HAP-1 (cell line): ENCODE measurements around the gene ZNF79.

Experiments
- DNase-seq, 2 experiments: peaks; one replicate each; pipeline ENCODE4 v3.0.0-alpha.2; 2016 to 2020; ENCODE audit warnings: low spot score in 2 of 2
- H3K27me3 ChIP-seq: fragments of 250-450 bp; sonication (Bioruptor Pico); 2 replicates; pipeline ENCODE4 v1.5.1; 2020; ENCODE audit warnings: low read depth, mild to moderate bottlenecking, moderate library complexity
- H3K36me3 ChIP-seq: fragments of 250-450 bp; sonication (Bioruptor Pico); replicated peaks from 2 replicates; pipeline ENCODE4 v1.5.1; 2020; ENCODE audit warnings: mild to moderate bottlenecking
- H3K4me1 ChIP-seq: fragments of 250-450 bp; sonication (Bioruptor Pico); 2 replicates; pipeline ENCODE4 v1.5.1; 2020; ENCODE audit warnings: mild to moderate bottlenecking
- H3K4me3 ChIP-seq: fragments of 250-450 bp; sonication (Bioruptor Pico); 2 replicates; pipeline ENCODE4 v1.5.1; 2020; ENCODE audit warnings: mild to moderate bottlenecking, moderate library complexity
- H3K9me3 ChIP-seq: fragments of 250-450 bp; sonication (Bioruptor Pico); 2 replicates; pipeline ENCODE4 v1.5.1; 2020; ENCODE audit warnings: mild to moderate bottlenecking, moderate library complexity
- in situ Hi-C: fragments of 300-500 bp; cut with MboI; formaldehyde crosslinking; loops from 3 replicates; pipeline ENCODE4 v1.14.3; 2020; ENCODE audit warnings: low sequenced_read_pairs, inconsistent platforms, mixed read lengths

ZNF79 gene

GRCh38 chr9:127423934-127424675, at the start of gene ZNF79:
TSS of gene ZNF79 (plus strand) at chr9:127424382. CDS start at chr9:127424788, 406 bp downstream.
- H3K4me1 ChIP-seq: peaks cover 2% of the 10 kb centered on the region
- H3K27me3 ChIP-seq: no peaks in the 10 kb centered on the region
- peaks cover 11% of the 10 kb centered on the region for H3K36me3 ChIP-seq
- DNase-seq: peak; percentile 91 to 94
- in situ Hi-C loops: no loop called here
- H3K9me3 ChIP-seq: no peaks in the 10 kb centered on the region
- H3K4me3 ChIP-seq: peak within 1 kb of the TSS; percentile 92

DNA sequence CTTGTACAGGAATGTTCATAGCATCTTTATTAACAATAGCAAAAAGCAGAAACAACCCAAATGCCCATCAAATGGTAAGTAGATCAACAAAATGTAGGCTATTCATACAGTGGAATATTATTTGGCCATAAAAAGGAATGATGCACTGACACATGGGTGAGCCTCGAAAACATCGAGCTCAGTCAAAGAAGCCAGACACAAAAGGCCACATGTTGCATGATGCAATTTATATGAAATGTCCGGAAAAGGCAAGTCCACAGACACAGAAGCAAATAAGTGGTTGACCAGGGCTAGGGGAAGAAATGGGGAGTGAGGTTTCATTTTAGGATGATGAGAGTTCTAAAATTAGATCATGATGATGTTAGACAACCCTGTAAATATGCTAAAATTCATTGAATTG, 43.7 kb upstream of the ZNF79 start:
- Histone ChIP-seq H3K36me3 (no peaks in the 10 kb centered on the region), H3K4me3 (no peak overlapping the region), H3K27me3 (no peaks in the 10 kb centered on the region), H3K4me1 (no peaks in the 10 kb centered on the region), H3K9me3 (0 out of 2 replicates have a peak, but pooled peaks cover 3% of the 10 kb centered on the region)
- in situ Hi-C loops: no loop called here
- no peak for DNase-seq

DNA sequence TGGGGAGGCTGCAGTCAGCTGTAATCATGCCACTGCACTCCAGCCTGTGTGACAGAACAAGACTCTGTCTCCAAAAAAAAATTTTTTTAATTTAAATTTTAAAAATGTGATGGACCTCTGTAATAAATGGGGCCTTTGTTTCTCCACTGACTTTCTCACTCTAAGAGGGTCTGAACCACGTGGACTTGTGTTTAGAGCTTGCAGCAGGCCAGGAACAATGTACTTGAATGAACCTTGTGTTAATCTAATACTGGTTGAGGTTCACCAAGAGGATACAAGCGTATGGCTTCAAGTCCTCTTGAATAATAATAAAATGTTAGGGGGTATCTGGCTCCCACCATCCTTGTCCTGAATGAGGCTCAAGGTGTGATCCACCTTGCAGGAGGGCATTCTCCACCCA, 41.6 kb upstream of the ZNF79 start:
- no peak for DNase-seq
- Histone ChIP-seq H3K36me3 (no peaks in the 10 kb centered on the region), H3K4me3 (no peak overlapping the region), H3K27me3 (no peaks in the 10 kb centered on the region), H3K9me3 (0 out of 2 replicates have a peak, but pooled peaks cover 3% of the 10 kb centered on the region), H3K4me1 (no peaks in the 10 kb centered on the region)
- in situ Hi-C loops: no loop called here

DNA sequence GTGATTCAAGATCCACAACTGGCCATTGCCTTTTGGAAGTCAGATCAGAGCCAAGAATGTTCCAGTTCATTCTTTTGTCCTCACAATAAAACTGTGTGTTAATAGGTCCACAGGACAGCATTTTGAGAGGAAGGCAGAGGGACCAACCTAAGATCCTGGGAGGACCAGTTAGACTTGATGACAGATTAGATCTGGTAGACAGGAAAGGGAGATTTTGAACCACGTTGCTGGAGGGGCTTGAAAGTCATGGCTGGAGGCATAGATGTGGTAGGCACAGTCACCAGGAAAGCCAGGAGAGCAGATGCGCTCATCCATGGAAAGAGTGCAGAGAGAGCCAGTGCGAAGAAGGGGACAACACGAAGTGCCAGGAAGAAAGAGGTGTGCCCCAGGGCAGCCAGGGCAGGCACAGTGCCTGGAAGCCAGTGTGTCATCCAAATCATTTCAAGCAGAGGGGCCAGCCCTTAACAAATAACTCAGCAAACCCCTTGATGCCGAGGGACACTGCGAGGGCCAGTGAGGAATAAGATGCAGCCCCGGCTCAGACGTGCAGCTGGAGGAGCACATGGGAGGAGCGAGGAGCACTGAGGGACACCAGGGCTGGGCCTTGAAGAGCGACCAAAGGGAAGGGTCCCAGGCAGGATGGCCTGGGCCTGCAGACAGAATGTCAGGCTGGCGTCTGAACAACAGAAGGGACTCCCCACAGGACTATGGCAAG, 40.0 kb upstream of the ZNF79 start:
- Histone ChIP-seq H3K36me3 (no peaks in the 10 kb centered on the region), H3K9me3 (0 out of 2 replicates have a peak, but pooled peaks cover 3% of the 10 kb centered on the region), H3K27me3 (no peaks in the 10 kb centered on the region), H3K4me1 (peaks cover 12% of the 10 kb centered on the region), H3K4me3 (no peak overlapping the region)
- DNase-seq: no peak
- in situ Hi-C loops: no loop called here

DNA sequence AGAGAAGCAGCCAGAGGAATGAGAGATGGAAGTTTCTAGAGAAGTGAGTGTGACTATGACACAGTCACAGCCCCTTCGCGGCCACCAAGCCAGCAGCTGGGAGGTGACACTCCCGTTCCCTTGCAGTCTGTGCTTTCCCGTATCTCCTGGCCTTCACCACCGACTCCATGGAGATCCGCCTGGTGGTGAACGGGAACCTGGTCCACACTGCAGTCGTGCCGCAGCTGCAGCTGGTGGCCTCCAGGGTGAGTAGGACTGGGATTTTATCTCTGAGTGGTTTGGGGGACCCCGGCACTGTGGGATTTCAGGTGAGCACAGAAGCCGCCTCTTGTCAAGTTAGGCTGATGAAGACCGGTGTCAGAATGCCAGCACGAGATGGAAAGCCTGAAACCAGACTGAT, 39.3 kb upstream of the ZNF79 start:
- in situ Hi-C loops: no loop called here
- no peak for DNase-seq
- H3K36me3 ChIP-seq: no peaks in the 10 kb centered on the region
- H3K27me3 ChIP-seq: no peaks in the 10 kb centered on the region
- H3K4me3 ChIP-seq: no peak overlapping the region
- H3K9me3 ChIP-seq: 0 out of 2 replicates have a peak, but pooled peaks cover 3% of the 10 kb centered on the region
- H3K4me1 ChIP-seq: peaks cover 15% of the 10 kb centered on the region

- Histone ChIP-seq H3K9me3 (no peaks in the 10 kb centered on the region), H3K4me1 (peaks cover 15% of the 10 kb centered on the region), H3K36me3 (no peaks in the 10 kb centered on the region), H3K4me3 (no peak overlapping the region), H3K27me3 (no peaks in the 10 kb centered on the region)
- in situ Hi-C loops: no loop called here
- no peak for DNase-seq
Measured at GRCh38 chr9:127386249-127386648, 37.9 kb upstream of the ZNF79 start.

DNA sequence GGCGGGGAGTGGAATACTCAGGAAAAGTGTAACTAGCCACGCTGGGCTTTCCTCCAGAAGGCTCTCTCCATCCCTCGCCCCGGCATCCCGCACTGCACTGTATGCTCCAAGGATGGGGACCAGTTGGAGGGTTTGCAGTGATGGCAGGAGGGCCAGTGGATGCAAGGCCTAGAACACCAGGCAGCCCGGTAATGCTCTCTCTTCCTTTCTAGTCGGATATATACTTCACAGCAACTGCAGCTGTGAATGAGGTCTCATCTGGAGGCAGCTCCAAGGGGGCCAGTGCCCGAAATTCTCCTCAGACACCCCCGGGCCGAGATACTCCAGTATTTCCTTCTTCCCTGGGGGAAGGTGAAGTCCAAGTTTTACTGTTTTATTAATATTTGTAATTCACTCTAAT, 37.2 kb upstream of the ZNF79 start:
- Histone ChIP-seq H3K4me1 (peaks cover 15% of the 10 kb centered on the region), H3K27me3 (no peaks in the 10 kb centered on the region), H3K4me3 (no peak overlapping the region), H3K36me3 (no peaks in the 10 kb centered on the region), H3K9me3 (no peaks in the 10 kb centered on the region)
- no peak for DNase-seq
- in situ Hi-C loops: no loop called here

- no peaks in the 10 kb centered on the region for H3K9me3 ChIP-seq
- no peaks in the 10 kb centered on the region for H3K36me3 ChIP-seq
- no peaks in the 10 kb centered on the region for H3K27me3 ChIP-seq
- in situ Hi-C loops: no loop called here
- H3K4me1 ChIP-seq: peaks cover 15% of the 10 kb centered on the region
- no peak overlapping the region for H3K4me3 ChIP-seq
- DNase-seq: peak; percentile 79 to 90
Measured at GRCh38 chr9:127388037-127388855, 35.9 kb upstream of the ZNF79 start.

DNA sequence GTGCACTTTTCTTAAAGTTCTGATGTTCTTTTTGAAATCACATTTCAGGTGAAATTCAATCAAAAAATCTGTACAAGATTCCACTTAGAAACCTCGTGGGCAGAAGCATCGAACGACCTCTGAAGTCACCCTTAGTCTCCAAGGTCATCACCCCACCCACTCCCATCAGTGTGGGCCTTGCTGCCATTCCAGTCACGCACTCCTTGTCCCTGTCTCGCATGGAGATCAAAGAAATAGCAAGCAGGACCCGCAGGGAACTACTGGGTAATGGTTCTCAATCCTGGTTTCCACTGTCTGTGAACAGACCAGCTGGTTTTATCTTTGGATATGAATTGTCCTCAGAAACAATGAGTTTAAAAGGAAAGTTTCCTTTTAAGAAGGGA, 35.3 kb upstream of the ZNF79 start:
- H3K27me3 ChIP-seq: no peaks in the 10 kb centered on the region
- no peaks in the 10 kb centered on the region for H3K36me3 ChIP-seq
- peaks cover 15% of the 10 kb centered on the region for H3K4me1 ChIP-seq
- H3K4me3 ChIP-seq: no peak overlapping the region
- in situ Hi-C loops: no loop called here
- no peaks in the 10 kb centered on the region for H3K9me3 ChIP-seq
- peak in 1 of 2 experiments; percentile 41 for DNase-seq

GRCh38 chr9:127389381-127390247, 34.6 kb upstream of the ZNF79 start:
- in situ Hi-C loops: loop anchor here (10.0 kb wide), 1 partner anchor 175 kb away; no protein-coding TSS in a partner anchor
- no peaks in the 10 kb centered on the region for H3K9me3 ChIP-seq
- no peak overlapping the region for H3K4me3 ChIP-seq
- DNase-seq: no peak
- peaks cover 15% of the 10 kb centered on the region for H3K4me1 ChIP-seq
- H3K36me3 ChIP-seq: no peaks in the 10 kb centered on the region
- no peaks in the 10 kb centered on the region for H3K27me3 ChIP-seq

- in situ Hi-C loops: loop anchor here (10.0 kb wide), 1 partner anchor 175 kb away; no protein-coding TSS in a partner anchor
- H3K4me1 ChIP-seq: peaks cover 15% of the 10 kb centered on the region
- H3K36me3 ChIP-seq: no peaks in the 10 kb centered on the region
- no peaks in the 10 kb centered on the region for H3K27me3 ChIP-seq
- H3K4me3 ChIP-seq: no peak overlapping the region
- no peaks in the 10 kb centered on the region for H3K9me3 ChIP-seq
- no peak for DNase-seq
Measured at GRCh38 chr9:127390248-127390545, 34.0 kb upstream of the ZNF79 start.

GRCh38 chr9:127390563-127390962, 33.6 kb upstream of the ZNF79 start:
- no peak for DNase-seq
- no peak overlapping the region for H3K4me3 ChIP-seq
- H3K27me3 ChIP-seq: no peaks in the 10 kb centered on the region
- H3K36me3 ChIP-seq: no peaks in the 10 kb centered on the region
- in situ Hi-C loops: loop anchor here (10.0 kb wide), 1 partner anchor 176 kb away; no protein-coding TSS in a partner anchor
- no peaks in the 10 kb centered on the region for H3K9me3 ChIP-seq
- H3K4me1 ChIP-seq: peaks cover 15% of the 10 kb centered on the region

DNA sequence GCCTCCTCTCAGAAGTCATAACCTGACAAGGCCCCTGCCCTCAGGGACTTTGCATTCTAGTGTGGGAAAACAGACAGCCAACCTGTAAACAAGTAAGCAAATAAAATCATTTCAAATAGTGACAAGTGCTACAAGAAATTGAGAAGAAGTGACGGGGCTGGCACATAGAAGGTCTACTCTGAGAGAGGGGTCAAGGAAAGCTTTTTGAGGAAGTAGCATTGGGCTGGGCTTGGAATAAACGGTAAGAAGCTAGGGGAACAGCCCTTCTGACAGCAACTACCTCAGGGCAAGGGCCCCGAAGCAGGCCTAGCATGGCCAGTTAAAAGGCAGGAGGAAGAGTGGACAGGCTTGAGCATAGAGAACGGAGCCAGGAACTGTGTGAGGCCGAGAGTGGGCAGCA, 32.0 kb upstream of the ZNF79 start:
- peaks cover 15% of the 10 kb centered on the region for H3K4me1 ChIP-seq
- no peak for DNase-seq

More for the DNA sequence above, 32.0 kb upstream of the ZNF79 start:
- no peak overlapping the region for H3K4me3 ChIP-seq
- no peaks in the 10 kb centered on the region for H3K36me3 ChIP-seq
- H3K9me3 ChIP-seq: no peaks in the 10 kb centered on the region
- in situ Hi-C loops: loop anchor here (10.0 kb wide), 1 partner anchor 177 kb away; no protein-coding TSS in a partner anchor
- H3K27me3 ChIP-seq: no peaks in the 10 kb centered on the region
